ENCODE measurements around the gene ATAD3A. TPM values are rescaled to one million over a fixed set of nuclear protein-coding genes. Genes with fewer than 3 reads are reported as not detected.

Gene ATAD3A
- total and polyA plus RNA-seq, 9 of the 15 experiments (the other 6 are each of a cell fraction or from before 2014, with no cell fraction given) = 0.10 to 173 (median 36.7) TPM

DNA sequence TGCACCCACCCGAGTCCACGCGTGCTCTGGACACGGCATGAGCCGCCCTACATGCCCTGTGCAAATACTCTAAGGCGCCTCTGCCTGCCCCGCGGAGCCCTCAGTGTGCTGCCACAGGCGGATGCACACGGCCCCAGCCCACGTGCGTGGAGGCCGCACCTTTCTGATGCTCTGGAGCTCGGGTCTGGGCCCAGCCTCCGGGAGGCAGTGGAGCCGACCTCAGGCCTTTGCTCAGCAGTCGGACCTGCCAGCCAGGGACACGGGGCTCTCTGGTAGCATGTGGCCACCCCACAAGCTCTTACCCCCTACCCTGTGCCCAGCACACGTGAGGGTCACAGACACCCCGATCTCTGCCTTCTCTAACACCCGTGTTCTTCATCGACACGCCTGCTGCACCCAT is 26.4 kb downstream of the ATAD3A start:
- DNase-seq (ENCODE audit: extremely low read depth in 1 of 4, low spot score in 3 of 4) = no peak
- intact Hi-C loops (cut with micrococcal nuclease) (no loop called here), in situ Hi-C loops (cut with MboI) (no loop called here)
- ChIA-PET CTCF (ENCODE audit: low intra/inter-chr PET ratio) (no interaction called here), POLR2A (no interaction called here)
- Histone ChIP-seq H3K4me3 (no peak overlapping the region), H4K20me1 (replicated peaks; ENCODE audit: control insufficient read depth, insufficient read depth, low read length) (no peaks in the 10 kb centered on the region), H3K79me2 (ENCODE audit: control insufficient read depth, insufficient read depth, low read length) (no peaks in the 10 kb centered on the region), H3K27ac (ENCODE audit: extremely low read depth, low read depth, low read length) (no peak overlapping the region; the same call in 2 of the 3 replicates), H3K9me1 (ENCODE audit: control insufficient read depth, insufficient read depth, low read length) (no peaks in the 10 kb centered on the region), H3K27me3 (ENCODE audit: control insufficient read depth in 2 of 2, insufficient read depth in 2 of 2, low read length in 2 of 2) (no peaks in the 10 kb centered on the region), H2AFZ (ENCODE audit: low read depth, low read length) (no peak overlapping the region), H3K9ac (ENCODE audit: insufficient read depth in 1 of 2, low read depth in 2 of 2, low read length in 2 of 2) (no peak overlapping the region), H3K4me2 (ENCODE audit: insufficient read depth, low read length) (no peak overlapping the region), H3K9me3 (replicated peaks; ENCODE audit: control insufficient read depth, insufficient read depth, low read depth, low read length) (no peaks in the 10 kb centered on the region; the same call in 1 of the 2 replicates), H3K4me1 (replicated peaks in 1 of 2; ENCODE audit: control insufficient read depth in 2 of 2, insufficient read depth in 2 of 2, low read length in 2 of 2) (peaks cover 0 to 54% of the 10 kb centered on the region in 2 experiments; a peak in 2 of 5 replicates), H3K36me3 (ENCODE audit: control insufficient read depth, insufficient read depth, low read length) (peaks cover 53% of the 10 kb centered on the region)
- no peak for TF ChIP-seq TCF3 (CRISPR knock-in tag; IDR thresholded peaks at IDR 0.05)
- no peak for TF ChIP-seq RB1 (IDR thresholded peaks at IDR 0.05; ENCODE audit: low read depth)
- TF ChIP-seq KAT8 (IDR thresholded peaks at IDR 0.05; ENCODE audit: low read depth) = no peak
- TF ChIP-seq ZFPM2 (CRISPR knock-in tag; IDR thresholded peaks at IDR 0.05) = no peak
- no peak for TF ChIP-seq ZNF197 (CRISPR knock-in tag; IDR thresholded peaks at IDR 0.05; ENCODE audit: low read depth)
- no peak for TF ChIP-seq NR2C2 (CRISPR knock-in tag; IDR thresholded peaks at IDR 0.05)
- TF ChIP-seq NR2C2 (tag; IDR thresholded peaks at IDR 0.05) = no peak
- no peak for TF ChIP-seq SAFB2 (IDR thresholded peaks at IDR 0.05; ENCODE audit: borderline replicate concordance, low read depth, low read length, severe bottlenecking)
- ATAC-seq = no peak
- BruUV-seq (replicated peaks) = no TSS peak
- no peak for FAIRE-seq
- WGBS (ENCODE audit: insufficient coverage, low coverage, missing lambda C conversion rate) = 93% methylated on average over 20 of the region's 23 CpGs

DNA sequence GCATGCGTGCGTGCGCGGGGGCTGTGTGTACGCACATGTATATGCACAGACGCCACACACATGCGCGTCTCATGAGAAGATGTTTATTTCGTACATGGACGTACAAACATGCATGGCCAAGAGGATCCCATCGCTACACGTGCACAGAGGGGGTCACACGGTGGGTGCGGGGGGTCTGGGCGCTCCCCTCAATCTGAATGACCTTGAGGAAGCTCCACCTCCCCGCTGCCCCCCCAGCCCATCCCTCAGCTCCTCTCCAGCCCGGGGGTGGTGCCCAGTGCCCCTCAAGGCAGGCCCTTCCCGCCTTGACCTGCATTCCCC is 27.0 kb downstream of the ATAD3A start:
- Histone ChIP-seq H2AFZ (ENCODE audit: low read depth, low read length) (no peak overlapping the region), H3K9me1 (ENCODE audit: control insufficient read depth, insufficient read depth, low read length) (no peaks in the 10 kb centered on the region), H3K9me3 (replicated peaks; ENCODE audit: control insufficient read depth, insufficient read depth, low read depth, low read length) (no peaks in the 10 kb centered on the region; the same call in 1 of the 2 replicates), H3K9ac (ENCODE audit: insufficient read depth in 1 of 2, low read depth in 2 of 2, low read length in 2 of 2) (no peak overlapping the region), H3K79me2 (ENCODE audit: control insufficient read depth, insufficient read depth, low read length) (no peaks in the 10 kb centered on the region), H3K4me2 (ENCODE audit: insufficient read depth, low read length) (no peak overlapping the region), H3K36me3 (ENCODE audit: control insufficient read depth, insufficient read depth, low read length) (peaks cover 56% of the 10 kb centered on the region), H3K4me3 (no peak overlapping the region), H4K20me1 (replicated peaks; ENCODE audit: control insufficient read depth, insufficient read depth, low read length) (no peaks in the 10 kb centered on the region), H3K4me1 (replicated peaks in 1 of 2; ENCODE audit: control insufficient read depth in 2 of 2, insufficient read depth in 2 of 2, low read length in 2 of 2) (peaks cover 0 to 57% of the 10 kb centered on the region in 2 experiments; a peak in 2 of 5 replicates), H3K27me3 (ENCODE audit: control insufficient read depth in 2 of 2, insufficient read depth in 2 of 2, low read length in 2 of 2) (no peaks in the 10 kb centered on the region), H3K27ac (ENCODE audit: extremely low read depth, low read depth, low read length) (no peak overlapping the region)
- no peak for DNase-seq (ENCODE audit: extremely low read depth in 1 of 4, low spot score in 3 of 4)
- in situ Hi-C loops (cut with MboI) = no loop called here
- no peak for FAIRE-seq
- intact Hi-C loops (cut with micrococcal nuclease) = no loop called here
- BruUV-seq (replicated peaks) = no TSS peak
- CTCF ChIA-PET (ENCODE audit: low intra/inter-chr PET ratio) = no interaction called here
- ATAC-seq = no peak
- 97% methylated on average over 18 of the region's 18 CpGs for WGBS (ENCODE audit: insufficient coverage, low coverage, missing lambda C conversion rate)
- POLR2A ChIA-PET = no interaction called here
- TF ChIP-seq DACH1 (IDR thresholded peaks at IDR 0.05; ENCODE audit: partially characterized antibody) (no peak), HDAC6 (IDR thresholded peaks at IDR 0.05; ENCODE audit: low read depth, low read length) (no peak), KAT2B (IDR thresholded peaks at IDR 0.05; ENCODE audit: low read depth, low read length) (no peak), SIRT6 (IDR thresholded peaks at IDR 0.05; ENCODE audit: low read depth, low read length) (no peak), PRPF4 (IDR thresholded peaks at IDR 0.05; ENCODE audit: insufficient read depth, low read depth, low read length, poor library complexity, severe bottlenecking) (no peak), TFAM (CRISPR knock-in tag; conservative IDR thresholded peaks at IDR 0.05) (no peak), ZNF717 (CRISPR knock-in tag; IDR thresholded peaks at IDR 0.05) (no peak), ZNF197 (CRISPR knock-in tag; IDR thresholded peaks at IDR 0.05; ENCODE audit: low read depth) (no peak), ZFP1 (CRISPR knock-in tag; IDR thresholded peaks at IDR 0.05) (no peak), C11orf30 (IDR thresholded peaks at IDR 0.05; ENCODE audit: low read depth) (no peak)
- TF ChIP-seq, protein P1, sequence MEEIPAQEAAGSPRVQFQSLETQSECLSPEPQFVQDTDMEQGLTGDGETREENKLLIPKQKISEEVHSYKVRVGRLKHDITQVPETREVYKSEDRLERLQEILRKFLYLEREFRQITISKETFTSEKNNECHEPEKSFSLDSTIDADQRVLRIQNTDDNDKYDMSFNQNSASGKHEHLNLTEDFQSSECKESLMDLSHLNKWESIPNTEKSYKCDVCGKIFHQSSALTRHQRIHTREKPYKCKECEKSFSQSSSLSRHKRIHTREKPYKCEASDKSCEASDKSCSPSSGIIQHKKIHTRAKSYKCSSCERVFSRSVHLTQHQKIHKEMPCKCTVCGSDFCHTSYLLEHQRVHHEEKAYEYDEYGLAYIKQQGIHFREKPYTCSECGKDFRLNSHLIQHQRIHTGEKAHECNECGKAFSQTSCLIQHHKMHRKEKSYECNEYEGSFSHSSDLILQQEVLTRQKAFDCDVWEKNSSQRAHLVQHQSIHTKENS (CRISPR knock-in tag; IDR thresholded peaks at IDR 0.05) = no peak

Measured in K562 (cell line).